ENCODE results near the gene UBASH3B.
"Not testable (repeated sequence)": the region's sequence is repeated elsewhere in the genome, so short reads cannot be mapped to it uniquely, and the experiment has no call there.

Gene UBASH3B

GRCh38 chr11:122820158-122820557, 164.6 kb downstream of the UBASH3B start:
- DNase-seq = no peak

DNA sequence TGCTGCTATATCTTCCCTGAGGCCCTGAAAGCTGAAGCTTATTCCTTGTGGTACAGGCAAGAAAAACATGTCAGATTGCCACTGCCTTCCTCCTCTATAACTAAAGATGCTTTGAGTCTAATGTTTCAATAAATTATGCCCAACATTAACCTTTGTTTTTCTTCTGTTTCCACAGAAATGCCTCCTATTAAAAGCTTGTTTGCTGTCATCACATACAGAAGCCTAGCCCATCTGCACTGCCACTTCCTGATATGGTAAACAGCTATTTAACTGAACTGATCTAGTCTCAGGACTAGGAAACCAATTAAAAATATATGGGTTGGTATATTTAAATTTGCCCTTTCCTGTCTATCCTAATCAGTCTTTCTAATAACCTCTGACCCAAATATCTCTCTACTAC, 165.6 kb downstream of the UBASH3B start:
- no peak for DNase-seq

- no peak for DNase-seq
Measured at GRCh38 chr11:122822241-122822640, 166.7 kb downstream of the UBASH3B start.

GRCh38 chr11:122823564-122823963, 168.0 kb downstream of the UBASH3B start:
- no peak for DNase-seq

GRCh38 chr11:122829371-122829770, 173.8 kb downstream of the UBASH3B start:
- not testable (repeated sequence) for DNase-seq

GRCh38 chr11:122832297-122832696, 176.8 kb downstream of the UBASH3B start:
- DNase-seq = not testable (repeated sequence)

DNA sequence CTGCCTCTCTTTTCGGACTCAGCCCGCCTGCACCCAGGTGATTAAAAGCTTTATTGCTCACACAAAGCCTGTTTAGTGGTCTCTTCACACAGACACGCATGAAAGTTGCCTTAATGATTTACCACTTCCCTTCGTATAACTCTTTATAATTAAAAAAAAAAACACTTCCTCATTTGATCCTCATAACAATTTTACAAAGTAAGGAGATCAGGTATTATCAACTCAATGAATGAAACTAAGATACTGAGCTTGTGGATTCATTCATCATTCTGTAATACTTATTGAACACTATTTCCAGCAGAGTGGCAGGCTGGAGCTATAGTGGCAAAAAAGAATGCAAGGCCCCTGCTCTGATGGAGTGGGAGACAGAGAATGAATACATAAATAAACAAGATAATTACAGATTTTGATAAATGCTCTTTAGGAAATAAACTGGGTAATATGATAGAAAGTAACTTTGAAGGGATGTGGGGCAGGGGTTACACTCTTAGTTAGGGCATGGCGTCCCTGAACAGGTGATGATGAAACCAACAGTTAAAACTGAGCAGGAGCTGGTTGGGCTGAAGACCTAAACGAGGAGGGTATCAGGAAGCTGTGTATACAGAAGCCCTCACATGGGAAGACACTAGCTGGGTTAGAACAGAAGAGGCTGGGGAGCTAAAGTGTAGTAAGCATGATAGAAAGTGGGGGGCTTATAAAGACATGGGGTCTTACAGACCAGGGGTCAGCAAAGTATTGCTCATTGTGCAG, 177.4 kb downstream of the UBASH3B start:
- no peak for DNase-seq

- no peak for DNase-seq
Measured at GRCh38 chr11:122833846-122834464, 178.4 kb downstream of the UBASH3B start.

- no peak for DNase-seq
Measured at GRCh38 chr11:122836916-122837315, 181.4 kb downstream of the UBASH3B start.

GRCh38 chr11:122837528-122838346, 182.2 kb downstream of the UBASH3B start:
- no peak for DNase-seq

GRCh38 chr11:122843281-122844141, 188.0 kb downstream of the UBASH3B start:
- peak; percentile 65 for DNase-seq

DNA sequence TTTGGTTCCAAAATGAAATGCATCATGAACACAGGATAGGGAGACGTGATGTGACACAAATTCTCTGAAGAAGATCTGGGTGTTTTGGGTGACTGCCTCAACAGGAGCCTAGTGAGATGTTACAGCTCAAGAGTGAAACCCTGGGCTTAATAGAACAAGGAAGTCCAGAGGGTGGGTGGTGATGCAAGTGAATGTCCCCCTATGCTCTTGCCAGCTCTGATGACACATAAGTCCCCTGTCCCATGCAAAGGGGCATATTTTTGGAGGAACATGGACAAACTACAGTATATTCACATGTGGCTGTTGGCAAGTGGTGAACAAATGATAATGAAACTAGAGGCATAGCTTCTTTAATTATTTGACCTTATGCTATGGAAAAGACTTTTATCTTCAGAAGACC, 191.9 kb downstream of the UBASH3B start:
- DNase-seq = no peak

DNA sequence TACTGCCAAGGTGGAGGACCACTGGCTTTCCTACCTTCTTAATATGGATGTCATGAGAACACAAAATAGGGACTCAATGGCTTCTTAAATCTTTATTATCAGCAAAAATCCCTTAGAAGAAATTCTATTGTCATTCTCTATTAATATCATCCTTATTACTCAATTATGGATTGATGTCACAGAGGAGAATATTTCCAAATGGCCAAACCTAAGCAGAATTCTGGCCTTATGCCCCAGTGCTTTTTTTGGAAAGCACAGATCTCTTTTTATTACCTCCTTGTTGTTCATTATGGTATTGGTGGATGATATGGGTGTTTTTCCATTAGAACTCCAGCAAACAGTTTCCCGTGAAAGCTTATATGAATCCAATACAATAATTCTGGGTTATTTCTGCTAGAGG, 192.7 kb downstream of the UBASH3B start:
- DNase-seq = no peak

DNA sequence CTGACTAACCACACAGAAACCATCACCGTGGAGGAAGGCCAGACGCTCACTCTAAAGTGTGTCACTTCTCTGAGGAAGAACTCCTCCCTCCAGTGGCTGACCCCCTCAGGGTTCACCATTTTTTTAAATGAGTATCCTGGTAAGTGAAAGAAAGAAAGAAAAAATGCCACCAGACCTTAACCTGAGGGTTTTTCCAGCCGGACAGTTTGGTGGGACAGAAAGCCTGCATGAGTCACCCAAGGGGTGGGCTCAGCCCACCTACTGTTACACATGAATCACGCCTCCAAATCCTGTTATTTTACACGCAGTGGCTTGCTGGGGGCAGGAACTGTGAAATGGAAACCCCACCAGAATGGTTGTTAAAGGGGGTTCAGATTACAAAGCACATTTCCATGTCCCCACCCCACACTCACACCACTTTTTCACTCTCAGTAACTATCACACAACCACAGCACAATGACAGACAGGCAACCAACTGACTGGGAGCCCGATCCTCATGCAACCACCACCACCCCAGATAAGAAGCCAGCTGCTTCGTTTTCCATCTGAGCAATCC, 194.6 kb downstream of the UBASH3B start:
- peak; percentile 67 for DNase-seq

DNA sequence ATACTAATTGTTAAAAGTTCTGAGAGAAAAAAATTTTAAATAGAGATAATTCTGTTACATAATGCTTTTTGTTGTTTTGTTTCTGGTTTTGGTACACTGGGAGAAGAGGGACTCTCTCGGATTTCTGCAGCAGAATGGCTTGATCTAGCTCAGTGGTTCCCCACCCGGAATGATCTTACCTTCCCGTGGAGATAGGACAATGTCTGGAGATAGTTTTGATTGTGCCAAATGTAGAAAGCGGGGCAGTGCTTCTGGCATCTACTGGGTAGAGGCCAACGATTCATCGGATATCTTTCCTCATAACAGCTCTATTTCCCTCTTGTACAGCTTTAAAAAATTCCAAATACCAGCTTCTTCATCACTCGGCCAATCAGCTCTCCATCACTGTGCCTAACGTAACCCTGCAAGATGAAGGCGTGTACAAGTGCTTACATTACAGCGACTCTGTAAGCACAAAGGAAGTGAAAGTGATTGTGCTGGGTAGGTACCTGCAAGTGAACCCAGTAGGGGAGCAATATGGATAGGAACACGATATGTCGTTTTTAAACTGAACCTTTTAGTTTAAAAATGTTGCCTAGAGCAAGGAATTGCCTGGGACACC, 195.9 kb downstream of the UBASH3B start:
- DNase-seq = no peak

DNA sequence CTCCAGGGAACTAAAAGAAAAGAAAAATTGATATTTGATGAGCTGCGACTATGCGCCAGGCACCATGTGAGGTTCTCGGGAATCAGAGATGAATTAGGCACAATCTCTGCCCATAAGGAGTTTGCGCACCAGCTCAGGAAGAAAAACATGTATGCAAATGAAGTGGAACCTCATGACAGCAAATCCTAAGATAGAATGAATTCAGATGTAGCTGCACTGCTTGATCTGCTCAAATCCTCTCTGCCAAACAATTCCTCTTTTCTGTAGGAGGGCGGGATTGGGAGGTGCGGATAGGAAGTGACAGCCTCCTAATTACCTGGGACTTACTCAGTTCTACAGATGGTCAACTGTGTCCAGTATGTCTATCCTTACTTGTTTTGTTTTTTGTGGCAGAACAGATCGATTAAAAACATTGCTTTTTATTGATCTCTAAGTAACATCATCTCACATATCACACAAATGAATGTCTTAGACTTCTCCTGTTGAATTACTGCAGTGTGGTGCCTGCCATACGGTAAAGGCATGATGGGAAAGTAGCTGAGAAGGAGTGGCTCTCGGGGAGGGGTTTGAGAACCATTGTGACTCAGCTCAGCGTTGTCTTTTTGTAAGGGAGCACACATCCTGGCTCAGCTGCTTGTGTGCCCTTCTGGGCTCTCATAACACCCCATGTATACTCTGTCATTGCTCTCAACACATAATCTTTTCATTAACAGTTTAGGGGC, 196.7 kb downstream of the UBASH3B start:
- no peak for DNase-seq

DNA sequence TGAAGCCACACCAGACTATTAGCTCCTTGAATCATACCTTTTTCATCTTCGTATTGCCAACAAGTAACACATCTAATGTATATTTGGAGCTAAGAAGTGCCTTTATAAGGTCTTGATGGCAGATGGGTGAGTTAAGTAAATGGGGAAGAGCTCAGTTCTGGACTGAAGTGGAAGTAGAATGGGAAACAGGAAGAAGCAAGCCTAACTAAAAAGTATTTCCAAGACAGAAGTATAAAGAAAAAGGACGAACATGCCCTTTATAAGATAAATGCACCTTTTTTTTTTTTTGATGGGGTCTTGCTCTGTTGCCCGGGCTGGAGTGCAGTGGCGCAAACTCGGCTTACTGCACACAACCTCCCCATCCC, 197.3 kb downstream of the UBASH3B start:
- DNase-seq = no peak

- no peak for DNase-seq
Measured at GRCh38 chr11:122853261-122853660, 197.7 kb downstream of the UBASH3B start.

DNA sequence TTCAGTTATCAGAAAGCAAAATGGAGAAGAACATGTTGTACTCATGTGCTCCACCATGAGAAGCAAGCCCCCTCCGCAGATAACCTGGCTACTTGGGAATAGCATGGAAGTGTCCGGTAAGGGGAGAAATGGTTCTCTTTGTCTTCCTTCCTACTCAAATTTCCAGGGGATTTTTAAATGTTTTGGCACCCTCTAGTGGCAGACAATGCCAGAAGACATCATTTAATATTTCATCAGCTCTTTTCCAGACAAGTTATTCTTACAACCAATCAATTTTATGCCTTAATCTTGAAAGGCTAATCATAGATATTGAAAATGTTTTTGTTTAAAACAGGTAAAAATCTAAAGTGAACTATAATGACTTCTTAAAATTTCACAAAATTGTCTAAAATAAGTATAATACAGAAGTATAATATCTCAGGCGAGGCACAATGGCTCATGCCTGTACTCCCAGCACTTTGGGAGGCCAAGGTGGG, 198.5 kb downstream of the UBASH3B start:
- DNase-seq = no peak

DNA sequence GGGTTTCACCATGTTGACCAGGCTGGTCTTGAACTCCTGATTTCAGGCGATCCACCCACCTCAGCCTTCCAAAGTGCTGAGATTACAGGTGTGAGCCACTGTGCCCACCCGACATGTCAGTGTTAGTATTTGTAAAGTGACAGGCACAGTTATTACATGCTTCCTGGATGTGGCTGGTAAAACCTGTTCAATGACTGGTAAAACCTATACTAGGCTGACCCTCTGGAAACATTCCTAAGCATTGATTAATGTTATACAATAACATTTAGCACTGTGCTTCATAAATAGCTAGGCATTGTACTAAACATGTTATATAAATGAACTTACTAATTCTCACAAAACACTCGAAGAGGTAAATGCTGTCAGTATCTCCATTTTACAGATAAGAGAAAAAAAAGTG, 206.1 kb downstream of the UBASH3B start:
- DNase-seq = no peak

- no peak for DNase-seq
Measured at GRCh38 chr11:122862091-122862490, 206.6 kb downstream of the UBASH3B start.
